Mesenteric fat pad (tissue), 1 donor: Measurements from ENCODE around the gene NAV2. TPM values are rescaled to one million over a fixed set of nuclear protein-coding genes. Genes with fewer than 3 reads are reported as not detected.

Experiments used
- DNase-seq: peaks from one replicate; pipeline ENCODE4 v3.0.0-alpha.2; 2020; ENCODE audit warnings: low spot score
- total RNA-seq: library from RNA; stranded (reverse); fragmentation: NEBNext Ultra II Directional; extraction: Animal tissue kit (Norgen Biotek cat#: 25700); gene quantifications from one replicate; pipeline ENCODE4 v1.2.1, GENCODE V29; 2021
- donor health status: DM: yes; HTN: yes; CAD: no.

The NAV2 gene
- total RNA-seq, 1 donor from 2014 or later, result 13.7 TPM

DNA sequence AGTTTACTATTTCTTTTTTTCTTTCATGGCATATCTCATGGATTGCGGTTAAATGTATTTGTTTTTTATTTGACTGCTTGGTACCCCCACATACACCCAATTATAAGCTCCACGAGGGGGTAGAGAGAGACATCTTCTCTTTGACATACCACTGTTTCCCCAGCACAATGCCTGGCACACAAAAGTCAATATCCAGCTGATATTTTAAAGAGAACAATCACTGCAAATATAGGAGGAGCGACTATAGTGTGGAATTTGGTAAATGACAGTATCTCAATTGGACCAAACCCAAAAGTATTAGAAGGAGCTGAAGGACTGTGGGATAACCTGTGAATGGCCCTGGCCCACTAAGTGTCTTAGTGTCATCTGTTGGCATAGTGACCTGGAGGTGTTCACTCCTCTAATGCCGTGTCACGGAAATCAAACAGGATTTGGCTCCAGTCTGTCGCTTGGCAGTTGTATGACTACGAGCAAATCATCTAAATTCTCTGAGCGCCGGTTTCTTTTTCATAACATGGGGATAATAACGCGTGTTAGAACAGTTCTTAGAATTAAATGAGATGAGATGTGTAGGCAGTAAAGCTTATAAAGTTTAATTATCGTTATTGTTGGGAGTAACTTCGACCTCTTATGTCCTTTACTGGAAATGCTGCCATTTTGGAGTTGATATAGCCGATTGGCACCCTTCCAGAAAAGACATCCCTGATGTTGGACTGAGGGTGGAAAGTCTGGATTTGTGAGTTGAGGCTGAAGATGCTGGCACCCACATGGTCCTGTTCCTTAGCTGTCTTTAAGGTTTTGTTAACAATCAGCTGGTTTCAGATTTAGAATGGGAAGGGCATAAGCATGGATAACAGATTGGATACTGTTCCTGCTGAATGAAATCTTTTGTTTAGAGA is 303.1 kb downstream of the NAV2 start:
- no peak for DNase-seq

DNA sequence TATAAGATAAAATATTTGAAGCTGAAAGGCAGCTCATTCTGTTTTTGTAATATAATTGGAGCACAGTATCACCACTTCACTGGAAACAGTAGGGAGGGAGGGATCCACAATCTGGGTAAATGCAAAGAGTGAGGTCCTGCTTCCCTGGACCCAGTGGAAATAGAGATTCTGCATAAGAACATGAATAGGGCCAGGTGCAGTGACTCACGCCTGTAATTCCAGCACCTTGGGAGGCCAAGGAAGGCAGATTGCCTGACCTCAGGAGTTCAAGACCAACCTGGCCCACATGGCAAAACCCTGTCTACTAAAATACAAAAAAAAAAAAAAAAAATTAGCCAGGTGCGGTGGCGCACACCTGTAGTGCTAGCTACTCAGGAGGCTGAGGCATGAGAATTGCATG is 303.9 kb downstream of the NAV2 start:
- no peak for DNase-seq

DNA sequence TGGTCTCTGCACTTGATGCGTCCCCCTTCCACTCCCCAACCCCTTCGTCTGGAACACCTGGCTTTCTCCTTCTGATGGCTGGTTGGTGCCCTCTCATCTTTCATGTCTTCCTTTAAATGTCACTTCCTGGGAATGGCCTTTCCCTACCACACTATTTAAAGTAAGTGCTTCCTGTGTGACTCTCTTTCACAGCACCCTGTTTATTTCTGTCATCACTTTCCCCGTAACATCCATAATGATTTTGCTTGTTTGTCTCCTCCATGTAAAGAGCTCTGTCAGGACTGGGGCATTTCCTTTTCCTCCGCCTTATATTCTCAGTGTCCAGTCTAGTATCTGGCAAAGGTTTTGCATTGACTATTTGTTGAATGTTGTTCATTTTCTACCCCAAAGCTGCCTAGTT is 304.7 kb downstream of the NAV2 start:
- no peak for DNase-seq

DNA sequence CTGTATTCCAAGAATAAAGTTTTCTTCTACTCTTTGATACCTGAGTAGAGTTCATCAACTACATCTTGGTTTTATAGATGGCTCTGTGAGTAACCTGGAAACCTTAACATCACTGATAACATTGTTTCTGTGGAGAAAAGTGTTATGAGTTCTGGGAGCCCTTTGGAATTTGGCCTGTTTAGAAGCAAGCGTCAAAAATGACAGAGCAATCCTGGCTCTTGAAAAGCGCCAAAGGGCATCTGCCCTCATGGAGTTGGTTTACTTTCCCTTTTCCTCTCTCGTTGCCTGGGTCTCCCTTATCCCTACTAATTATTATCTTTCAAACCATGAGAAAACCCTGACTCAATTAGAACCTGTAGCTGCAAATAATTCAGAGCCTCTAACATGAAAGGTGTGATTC is 307.6 kb downstream of the NAV2 start:
- no peak for DNase-seq

DNA sequence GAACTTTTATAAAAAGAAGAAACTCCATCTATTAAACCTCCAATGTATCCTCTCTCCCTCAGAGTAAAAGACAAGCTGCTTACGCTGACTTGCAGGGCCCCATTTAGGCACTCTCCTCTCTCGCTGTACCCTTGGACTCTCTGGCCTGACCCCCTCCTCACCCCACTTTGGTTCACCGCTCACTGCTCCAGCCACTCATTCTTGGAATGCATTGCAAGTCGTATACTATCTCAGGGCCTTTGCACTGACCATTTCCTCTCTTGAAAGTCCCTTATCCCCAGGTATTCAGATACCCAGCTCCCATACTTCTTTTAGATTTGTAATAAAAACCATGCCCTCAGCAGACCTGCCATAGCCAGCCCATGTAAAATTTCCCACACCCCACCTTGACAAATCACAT is 308.1 kb downstream of the NAV2 start:
- DNase-seq, result no peak

DNA sequence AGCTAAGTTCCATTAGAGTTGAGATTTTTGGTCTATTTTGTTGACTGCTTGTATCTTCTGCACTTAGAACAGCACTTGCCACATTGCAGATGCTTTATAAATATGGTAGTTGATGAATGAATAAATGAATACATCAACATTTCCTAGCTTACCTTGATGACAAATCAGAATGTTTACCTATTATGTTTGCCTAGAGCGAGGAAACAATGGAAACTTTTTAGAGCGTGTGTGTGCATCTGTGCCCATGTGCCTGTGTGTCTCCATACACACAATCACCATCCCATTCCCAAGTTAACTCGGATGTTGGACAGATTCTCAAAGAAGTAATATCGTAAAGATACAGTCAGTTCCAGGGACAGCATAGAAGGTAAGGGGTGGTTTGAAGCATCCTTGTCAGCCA is 308.6 kb downstream of the NAV2 start:
- DNase-seq, result no peak

DNA sequence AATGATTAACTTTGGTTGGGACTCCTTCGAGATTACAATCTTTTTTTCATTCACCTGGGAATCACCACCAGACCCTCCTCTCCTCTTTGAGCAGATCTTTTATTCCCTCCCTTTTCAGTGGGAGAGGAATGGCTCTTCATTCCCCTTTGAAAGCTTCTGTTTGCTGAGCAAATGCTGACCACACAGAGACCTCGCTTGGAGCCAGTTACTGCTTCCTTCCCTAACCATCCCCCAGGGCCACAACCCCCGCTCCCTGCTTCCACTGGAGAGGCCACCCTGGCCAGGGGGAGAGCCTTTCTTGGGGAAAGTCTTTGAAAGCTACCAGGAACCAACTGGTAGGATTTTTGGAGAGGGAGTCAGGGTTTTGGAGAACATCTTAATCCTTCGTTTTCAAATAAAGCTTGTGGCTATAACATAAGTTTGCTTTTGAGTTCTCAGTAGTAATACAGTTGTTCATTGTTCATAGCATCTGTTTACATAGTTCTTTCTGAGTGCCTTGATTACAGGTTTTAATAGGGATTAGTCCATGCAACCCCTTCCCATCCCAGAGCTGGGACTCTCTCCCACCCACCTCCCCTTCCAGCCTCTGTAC is 309.2 kb downstream of the NAV2 start:
- no peak for DNase-seq

DNA sequence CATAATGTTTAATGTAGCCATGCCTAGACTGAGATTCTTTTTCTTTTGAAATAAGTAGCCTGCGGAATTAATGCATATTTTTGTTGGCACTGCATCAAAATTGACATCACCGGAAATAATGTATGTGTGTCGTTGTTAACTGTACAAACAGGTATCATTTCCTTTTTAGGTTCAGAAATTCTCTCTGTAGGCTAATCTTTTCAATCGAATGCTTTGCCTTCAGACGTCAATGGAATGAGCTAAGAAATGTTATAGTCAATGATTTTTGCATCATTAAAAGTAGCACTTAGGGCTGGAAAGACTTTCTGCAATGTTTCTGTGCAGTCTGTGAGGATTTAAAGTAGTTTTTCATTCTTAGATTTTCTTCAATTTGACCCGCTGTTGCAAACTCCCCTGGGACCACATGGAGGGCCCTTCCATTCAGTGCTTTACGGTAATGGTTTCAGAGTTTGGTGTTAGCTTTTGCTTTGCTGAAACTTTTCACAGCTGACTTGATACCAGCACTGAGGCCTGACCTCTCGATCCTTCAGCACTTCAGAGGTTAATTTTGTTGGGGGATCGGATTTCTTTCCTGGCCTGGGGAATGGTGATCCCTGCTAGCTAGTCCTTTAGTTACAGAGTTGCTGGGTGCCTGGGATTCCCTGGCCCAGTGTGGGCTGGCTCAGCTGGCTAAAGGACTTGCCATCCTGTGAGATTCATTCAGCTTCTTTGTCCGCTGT is 309.9 kb downstream of the NAV2 start:
- DNase-seq, result no peak

DNA sequence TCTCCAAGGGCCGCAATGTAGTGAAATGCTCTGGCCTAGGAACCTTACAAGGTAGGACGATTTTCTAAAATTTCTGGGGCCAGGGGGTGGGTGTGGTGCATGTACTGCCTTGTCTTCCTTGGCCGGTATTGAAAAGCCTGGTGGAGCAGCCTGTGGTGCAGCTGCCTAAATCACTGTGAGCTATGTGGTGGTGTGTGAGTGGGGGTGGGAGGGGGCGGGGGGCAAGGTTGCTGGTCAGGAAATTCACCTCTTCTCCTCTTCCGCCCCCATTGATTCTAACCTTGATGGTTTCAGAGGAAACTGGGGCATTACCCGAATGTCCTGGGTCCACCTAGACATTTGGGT is 310.4 kb downstream of the NAV2 start:
- no peak for DNase-seq

DNA sequence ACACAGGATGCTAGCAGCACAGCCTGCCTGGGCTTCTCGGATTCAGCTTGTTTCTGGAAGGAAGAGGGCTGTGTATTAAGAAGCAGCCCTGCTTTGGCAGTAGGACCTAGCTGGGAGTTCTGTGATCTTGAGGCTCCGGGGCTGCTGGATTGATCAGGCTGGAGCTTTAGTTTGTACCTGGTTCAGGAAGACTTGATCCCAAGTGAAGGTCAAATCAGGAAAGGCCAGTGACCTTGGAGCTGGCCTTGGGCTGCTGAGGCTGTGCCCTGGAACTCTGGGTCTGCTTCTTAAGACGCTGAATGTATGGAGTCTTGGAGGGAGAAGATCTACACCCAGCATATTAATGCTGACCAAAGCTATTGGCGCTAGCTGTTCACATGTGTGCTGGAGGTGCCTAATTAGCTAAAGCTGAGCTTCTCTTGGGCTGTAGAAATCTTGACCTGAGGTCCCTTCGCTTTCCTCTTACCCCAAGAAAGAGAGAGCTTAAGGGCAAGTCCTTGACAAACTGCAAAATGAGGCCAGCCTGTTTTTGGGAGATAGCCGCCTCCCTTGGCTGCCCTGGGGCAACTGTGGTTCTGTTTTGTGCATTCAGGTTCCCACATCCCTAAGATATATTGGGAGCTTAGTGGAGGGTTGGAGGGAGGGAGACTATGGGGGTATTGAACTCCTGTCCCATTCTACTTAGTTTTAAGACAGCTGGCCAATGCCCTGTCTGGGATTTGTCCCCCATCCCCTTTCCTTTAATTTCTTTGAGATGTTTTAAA is 311.7 kb downstream of the NAV2 start:
- DNase-seq, result no peak

DNA sequence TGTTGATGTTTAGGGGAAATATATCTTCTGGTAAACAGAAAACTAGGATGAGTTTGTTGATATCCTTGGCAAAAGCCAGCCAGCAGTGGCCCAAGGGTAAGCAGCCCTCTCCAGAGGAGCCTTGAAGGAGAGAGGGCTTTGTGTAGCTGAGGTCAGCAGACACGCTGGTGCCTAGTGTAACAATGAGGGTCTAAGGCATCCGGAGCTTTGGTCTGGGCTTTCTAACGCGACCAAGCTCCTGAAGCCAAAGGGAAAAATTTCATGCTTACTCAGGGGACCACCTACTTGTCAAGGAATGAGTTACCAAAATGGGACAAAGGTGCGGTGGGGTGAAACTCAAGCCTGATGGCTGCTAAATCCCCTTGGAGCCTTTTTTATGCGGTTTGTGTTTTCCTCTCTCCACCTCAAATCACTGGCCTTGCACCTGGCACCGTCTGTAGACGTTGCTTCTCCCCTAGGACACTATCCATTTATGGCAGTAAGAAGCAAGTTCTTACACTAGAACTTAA is 312.7 kb downstream of the NAV2 start:
- no peak for DNase-seq

DNA sequence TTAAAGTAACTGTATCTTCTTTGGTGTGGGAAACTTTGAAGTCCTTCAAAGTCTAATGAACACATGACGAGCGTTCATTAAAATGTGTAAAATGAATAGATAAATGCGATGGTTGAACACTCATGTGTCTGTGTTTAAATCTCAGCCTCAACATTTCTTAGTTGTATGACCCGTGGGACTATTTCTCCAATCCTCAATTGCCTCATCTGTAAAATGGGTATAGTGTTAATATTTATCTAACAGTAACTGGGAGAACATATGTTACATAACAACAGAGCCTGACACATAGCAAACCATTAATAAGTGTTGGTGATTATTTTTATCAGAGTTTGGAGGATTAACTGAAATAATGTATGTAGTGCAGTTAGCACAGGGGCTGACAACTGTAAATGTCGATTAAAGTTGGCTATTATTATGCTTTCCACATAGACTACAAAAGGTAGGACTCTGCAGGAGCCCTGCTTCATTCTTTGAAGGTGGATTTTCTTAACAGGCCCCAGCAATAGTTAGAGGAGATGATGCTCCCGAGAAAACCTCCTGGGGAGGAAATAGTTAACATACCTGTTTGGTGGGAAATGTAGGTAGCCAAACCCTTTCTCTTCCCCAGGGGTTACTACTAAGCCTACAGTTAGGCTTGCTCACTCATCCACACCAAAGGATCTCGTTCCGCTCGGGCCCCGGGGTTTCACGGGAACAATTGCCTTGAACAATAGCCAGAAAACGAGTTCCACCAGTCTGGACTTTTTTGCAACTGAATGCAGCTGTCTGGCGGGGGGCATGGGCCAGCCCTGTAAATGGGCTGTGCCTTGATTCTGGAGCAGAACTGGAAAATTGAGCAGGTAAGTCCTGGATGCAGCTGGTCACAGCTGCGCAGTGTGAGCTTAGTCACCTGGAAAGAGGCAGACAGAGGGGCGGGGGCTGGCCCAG is 314.3 kb downstream of the NAV2 start:
- DNase-seq, result no peak

DNA sequence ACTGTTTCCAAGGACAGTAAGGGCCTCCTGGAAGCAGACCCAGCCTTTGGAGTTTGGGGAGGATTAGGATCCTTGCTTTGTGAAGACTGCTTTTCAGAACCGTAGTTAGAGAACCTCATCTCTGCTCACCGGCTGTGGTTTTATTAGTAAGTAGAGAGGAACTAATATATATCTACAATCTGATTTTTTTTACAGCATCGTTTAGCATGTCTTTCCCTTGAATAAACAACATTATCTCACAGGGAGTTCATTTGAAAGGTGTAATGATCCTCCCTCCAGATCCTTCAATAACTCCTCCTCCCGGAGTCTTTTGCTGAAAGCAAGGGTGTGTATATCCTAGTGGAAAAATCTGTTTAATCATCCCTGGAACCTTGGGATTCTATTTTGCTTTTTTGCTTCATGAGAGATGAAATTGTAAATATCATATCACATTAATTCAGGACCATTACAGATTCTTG is 314.9 kb downstream of the NAV2 start:
- no peak for DNase-seq

DNA sequence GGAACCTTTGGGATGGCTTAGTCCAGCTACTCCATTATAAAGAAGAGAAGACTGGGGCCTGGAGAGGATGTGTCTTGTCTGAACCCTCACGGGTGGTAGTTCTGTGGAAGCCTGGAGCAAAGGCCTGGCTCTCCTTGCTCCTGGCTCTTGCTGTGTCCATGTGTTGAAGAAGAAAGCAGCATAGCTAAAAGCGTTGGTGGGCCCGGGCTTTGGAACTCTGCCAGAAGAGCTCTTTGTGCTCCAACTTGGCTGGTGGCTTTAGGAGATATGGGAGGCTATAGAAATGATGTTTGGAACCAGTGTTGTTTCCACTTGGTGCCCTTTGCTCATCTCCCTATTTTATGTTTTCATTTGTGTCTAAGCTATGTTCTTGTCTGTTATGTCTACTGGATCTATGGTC is 316.6 kb downstream of the NAV2 start:
- no peak for DNase-seq

DNA sequence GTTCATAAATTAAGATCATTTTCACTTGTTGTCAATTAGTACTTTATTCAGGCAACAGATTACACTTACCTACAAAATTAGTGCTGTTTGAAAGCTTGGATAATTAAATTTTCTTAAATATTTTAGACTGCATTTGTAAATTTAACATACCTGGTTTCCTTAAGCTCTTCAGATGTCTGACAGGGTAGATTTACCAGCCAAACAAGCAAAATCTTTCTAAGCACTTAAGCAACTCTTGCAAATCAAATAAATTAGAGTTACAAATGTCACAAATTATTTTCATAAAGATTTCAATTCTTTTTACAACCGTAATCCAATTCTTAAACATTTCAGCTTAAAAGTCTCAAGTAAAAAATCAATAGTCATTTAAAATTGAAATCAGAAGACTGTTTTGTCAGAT is 317.8 kb downstream of the NAV2 start:
- DNase-seq, result no peak

DNA sequence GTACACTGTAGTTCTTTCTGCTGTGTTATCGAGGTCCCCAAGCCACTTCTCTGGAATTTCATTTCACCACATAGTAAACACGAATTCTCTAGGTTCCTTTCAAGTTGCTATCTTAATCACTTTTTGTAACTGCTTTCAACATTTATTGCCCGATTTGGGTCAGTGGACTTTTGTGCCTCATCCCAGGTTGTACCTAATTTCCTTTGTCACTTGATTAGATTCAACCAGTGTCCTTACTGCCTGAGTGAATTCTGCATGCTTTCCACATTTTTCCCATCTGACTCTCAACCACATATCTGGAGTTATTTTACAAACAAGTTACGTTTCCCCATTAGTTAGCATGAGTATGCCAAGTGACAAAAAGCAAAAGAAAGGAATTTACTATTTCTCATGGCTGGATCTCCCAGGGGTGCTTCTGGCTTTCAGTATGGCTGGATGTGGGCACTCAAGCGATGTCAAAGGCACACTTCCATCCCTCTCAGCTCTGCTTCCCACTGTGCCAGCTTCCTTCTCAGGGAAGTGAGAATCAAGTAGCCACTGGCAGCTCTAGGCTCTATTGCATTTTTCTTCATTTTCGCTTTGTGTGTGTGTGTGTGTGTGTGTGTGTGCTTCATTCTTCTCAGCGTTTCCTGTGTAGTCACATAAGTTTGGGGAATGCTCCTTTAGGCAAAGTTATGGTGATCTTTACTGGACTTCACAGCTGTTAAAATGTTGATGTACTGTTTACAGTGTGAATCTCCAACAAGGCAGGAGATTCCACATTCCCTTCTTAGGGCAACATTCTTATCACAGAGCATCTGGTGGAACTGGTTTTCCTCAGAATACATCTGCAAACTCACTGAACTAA is 318.7 kb downstream of the NAV2 start:
- no peak for DNase-seq

DNA sequence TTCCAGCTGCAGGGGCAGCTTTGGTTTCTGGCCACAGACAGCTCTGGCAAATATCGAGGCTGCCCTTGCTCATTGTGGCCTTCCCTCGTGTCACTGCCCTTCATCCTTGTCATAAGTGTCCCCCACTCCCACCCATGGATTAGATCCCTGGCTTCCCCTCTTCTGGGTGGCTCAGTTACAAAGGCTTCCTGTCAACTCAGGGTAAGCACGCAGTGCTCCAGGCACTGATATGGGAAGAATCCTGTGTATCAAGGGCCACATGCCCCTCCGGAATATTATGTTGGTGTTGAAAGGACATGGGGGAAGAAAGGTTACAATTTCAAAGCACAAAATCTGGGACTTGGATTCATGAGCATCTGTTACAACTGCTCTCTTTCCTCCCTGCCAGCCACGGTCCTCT is 319.5 kb downstream of the NAV2 start:
- DNase-seq, result no peak

DNA sequence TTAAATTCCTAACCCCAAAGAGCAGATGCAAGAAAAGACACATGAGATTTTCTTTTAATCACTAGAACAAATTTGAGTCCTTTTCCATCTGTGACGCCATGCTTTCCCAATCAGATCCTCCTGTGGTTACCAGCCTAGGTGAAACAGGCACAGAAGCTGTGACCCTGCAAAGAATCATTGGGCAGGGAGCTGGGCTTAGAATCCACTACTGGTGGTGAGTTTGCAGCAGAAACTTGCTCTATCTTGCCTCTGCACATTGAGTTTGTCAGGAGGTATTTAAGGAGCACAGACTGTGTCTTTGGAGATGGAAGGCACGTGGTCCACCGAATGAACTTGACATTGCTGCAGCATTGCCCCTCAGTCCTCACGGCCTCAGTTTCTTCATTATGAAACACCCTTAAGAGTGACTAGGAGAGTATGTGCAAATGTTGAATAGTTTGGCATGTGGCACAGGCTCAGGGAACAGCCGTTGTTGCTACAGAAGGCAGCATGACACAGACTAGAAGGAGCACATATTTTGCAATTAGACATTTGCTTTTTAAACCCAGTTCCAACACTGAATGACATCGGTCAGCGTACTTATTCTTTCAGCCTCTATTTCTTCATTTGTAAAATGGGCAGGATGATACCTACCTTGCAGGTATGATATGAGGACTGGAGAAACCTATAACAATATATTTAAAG is 320.1 kb downstream of the NAV2 start:
- DNase-seq, result no peak

DNA sequence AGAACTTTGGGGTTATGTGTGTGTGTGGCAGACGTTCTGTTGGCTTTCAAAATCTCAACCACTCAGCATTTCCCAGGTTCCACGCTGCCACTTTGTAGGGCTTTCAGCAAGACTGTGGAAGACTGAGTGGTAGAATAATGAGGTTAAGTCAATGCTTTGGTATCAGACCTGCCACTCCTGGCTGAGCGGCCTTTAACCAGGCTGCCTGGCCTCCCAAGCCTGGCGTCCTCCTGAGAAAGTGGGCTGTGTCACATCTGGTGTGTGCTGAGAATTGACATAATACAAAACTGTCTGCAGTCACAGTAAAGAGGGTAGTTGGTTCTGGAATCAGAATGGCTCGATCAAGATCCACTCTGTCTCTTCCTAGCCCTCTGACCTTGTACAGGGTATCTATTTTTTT is 321.2 kb downstream of the NAV2 start:
- DNase-seq, result no peak
